Suprapubic skin (tissue), 4 donors: ENCODE results near the gene GLIS2.

Experiments
- CTCF ChIP-seq, 2 donors: fragments of 200-600 bp in 1 of 2; fragments of 450-650 bp in 1 of 2; sonication (generic) in 1 of 2; IDR thresholded peaks; one replicate each; pipeline ENCODE4 v1.5.1; 2016 to 2019; ENCODE audit warnings: antibody characterized with exemption in 2 of 2, mild to moderate bottlenecking in 1 of 2, moderate library complexity in 1 of 2
- EP300 ChIP-seq: sonication (generic); formaldehyde crosslinking; IDR thresholded peaks from one replicate; pipeline ENCODE4 v1.6.1; 2017; ENCODE audit warnings: antibody characterized with exemption
- POLR2A ChIP-seq, 2 donors: fragments of 450-650 bp; IDR thresholded peaks; one replicate each; pipeline ENCODE4 v1.6.1; 2017; ENCODE audit warnings: antibody characterized with exemption in 2 of 2, mild to moderate bottlenecking in 2 of 2, moderate library complexity in 2 of 2
- POLR2AphosphoS5 ChIP-seq, 3 donors: sonication (generic); formaldehyde crosslinking; IDR thresholded peaks; one replicate each; pipeline ENCODE4 v1.6.1; 2017; ENCODE audit warnings: antibody characterized with exemption in 3 of 3

DNA sequence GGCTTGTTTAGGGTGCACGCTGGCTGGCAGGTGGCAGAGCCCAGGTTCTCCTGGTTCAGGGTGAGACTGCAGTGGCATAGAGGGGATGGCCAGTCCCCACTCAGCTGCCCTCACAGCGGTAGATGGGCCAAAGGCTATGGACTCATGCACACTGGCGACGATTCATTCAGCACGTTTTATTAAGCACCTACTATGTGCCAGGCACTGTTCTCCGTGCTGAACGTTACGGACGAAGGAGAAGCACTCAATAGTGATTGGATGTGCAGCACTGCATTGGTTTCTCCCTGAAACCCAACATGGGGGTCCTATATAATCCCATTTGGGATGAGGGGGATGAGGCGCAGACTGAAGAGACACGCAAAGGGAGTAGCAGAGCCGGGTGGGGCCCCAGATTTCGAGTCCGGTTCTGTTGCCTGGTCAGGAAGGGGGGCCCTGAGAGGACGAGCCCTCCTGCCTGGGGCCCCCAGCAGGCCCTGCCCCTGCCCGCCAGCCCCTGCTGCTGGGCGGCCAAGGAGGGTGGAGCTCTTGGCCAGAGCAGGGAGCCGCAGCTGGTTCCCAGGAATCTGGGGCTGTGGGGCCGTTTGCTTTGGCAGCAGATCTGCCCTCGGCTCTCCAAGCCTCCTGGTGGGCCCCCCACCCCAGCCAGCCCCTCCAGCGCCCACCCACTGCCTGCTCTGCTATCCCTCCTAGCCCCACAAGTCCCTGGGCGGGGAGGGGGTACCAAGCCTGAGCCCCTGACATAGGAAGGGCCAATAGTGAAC, 8.8 kb downstream of the GLIS2 start:
- TF ChIP-seq CTCF (IDR thresholded peaks at IDR 0.05) (no peak), POLR2AphosphoS5 (IDR thresholded peaks at IDR 0.05) (no peak), EP300 (no peak), POLR2A (IDR thresholded peaks at IDR 0.05) (no peak)
